Nephron (organoid): ENCODE results near the gene TRAPPC1.

ENCODE experiments used
- H3K27ac Mint-ChIP-seq, 3 experiments: 2 replicates each; pipeline ENCODE4 v1.8.0; 2020; ENCODE audit warnings: mixed read lengths in 3 of 3, mild to moderate bottlenecking in 2 of 3, moderate library complexity in 1 of 3
- H3K27me3 Mint-ChIP-seq: 2 replicates; pipeline ENCODE4 v1.8.0; 2021; ENCODE audit warnings: low read depth, mild to moderate bottlenecking, moderate library complexity, mixed read lengths
- H3K36me3 Mint-ChIP-seq: 2 replicates; pipeline ENCODE4 v1.8.0; 2020; ENCODE audit warnings: low read depth, mixed read lengths
- H3K4me1 Mint-ChIP-seq: 2 replicates; pipeline ENCODE4 v1.8.0; 2020; ENCODE audit warnings: mixed read lengths
- H3K4me3 Mint-ChIP-seq, 3 experiments: 2 replicates each; pipeline ENCODE4 v1.8.0; 2020; ENCODE audit warnings: mild to moderate bottlenecking in 3 of 3, mixed read lengths in 3 of 3, moderate library complexity in 2 of 3
- H3K9me3 Mint-ChIP-seq: 2 replicates; pipeline ENCODE4 v1.8.0; 2020; ENCODE audit warnings: mixed read lengths
- TF ChIP-seq, protein P1 (sequence below), 3 experiments: fragments of 200-600 bp; sonication (generic); IDR thresholded peaks; one replicate each; pipeline ENCODE4 v1.5.0; 2021; ENCODE audit warnings: antibody characterized with exemption in 3 of 3; ENCODE audit not compliant: unreplicated experiment in 3 of 3

The TRAPPC1 gene

GRCh38 chr17:7946441-7946840, 14.7 kb upstream of the TRAPPC1 start:
- Mint-ChIP-seq H3K9me3 (no peaks in the 10 kb centered on the region), H3K36me3 (peaks cover 74% of the 10 kb centered on the region), H3K4me1 (peaks cover 5% of the 10 kb centered on the region), H3K27ac (no peak overlapping the region), H3K4me3 (no peak overlapping the region), H3K27me3 (no peaks in the 10 kb centered on the region)
- TF ChIP-seq, protein P1, sequence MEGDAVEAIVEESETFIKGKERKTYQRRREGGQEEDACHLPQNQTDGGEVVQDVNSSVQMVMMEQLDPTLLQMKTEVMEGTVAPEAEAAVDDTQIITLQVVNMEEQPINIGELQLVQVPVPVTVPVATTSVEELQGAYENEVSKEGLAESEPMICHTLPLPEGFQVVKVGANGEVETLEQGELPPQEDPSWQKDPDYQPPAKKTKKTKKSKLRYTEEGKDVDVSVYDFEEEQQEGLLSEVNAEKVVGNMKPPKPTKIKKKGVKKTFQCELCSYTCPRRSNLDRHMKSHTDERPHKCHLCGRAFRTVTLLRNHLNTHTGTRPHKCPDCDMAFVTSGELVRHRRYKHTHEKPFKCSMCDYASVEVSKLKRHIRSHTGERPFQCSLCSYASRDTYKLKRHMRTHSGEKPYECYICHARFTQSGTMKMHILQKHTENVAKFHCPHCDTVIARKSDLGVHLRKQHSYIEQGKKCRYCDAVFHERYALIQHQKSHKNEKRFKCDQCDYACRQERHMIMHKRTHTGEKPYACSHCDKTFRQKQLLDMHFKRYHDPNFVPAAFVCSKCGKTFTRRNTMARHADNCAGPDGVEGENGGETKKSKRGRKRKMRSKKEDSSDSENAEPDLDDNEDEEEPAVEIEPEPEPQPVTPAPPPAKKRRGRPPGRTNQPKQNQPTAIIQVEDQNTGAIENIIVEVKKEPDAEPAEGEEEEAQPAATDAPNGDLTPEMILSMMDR (IDR thresholded peaks at IDR 0.05; ENCODE audit: unreplicated experiment in 3 of 3): no peak

DNA sequence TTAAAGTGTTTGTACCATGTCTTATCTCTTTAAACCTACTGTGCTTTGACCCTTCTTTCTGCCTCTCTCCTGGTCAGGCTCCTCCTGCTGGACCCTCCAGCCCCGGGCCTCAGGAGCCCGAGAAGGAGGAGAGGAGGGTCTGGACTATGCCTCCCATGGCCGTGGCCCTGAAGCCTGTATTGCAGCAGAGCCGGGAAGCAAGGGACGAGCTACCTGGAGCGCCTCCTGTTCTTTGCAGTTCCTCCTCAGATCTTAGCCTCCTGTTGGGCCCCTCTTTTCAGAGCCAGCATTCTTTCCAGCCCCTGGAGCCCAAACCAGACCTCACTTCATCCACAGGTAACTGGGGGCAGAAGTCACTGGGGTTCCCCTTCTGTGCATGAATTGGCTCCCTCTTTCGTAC, 13.9 kb upstream of the TRAPPC1 start:
- peaks cover 80% of the 10 kb centered on the region for H3K36me3 Mint-ChIP-seq

GRCh38 chr17:7944326-7944725, 12.6 kb upstream of the TRAPPC1 start:
- H3K4me1 Mint-ChIP-seq: peaks cover 5% of the 10 kb centered on the region
- H3K36me3 Mint-ChIP-seq: peaks cover 80% of the 10 kb centered on the region
- H3K9me3 Mint-ChIP-seq: no peaks in the 10 kb centered on the region
- H3K27ac Mint-ChIP-seq: no peak overlapping the region
- H3K4me3 Mint-ChIP-seq: no peak overlapping the region
- no peaks in the 10 kb centered on the region for H3K27me3 Mint-ChIP-seq
- TF ChIP-seq, protein P1 (IDR thresholded peaks at IDR 0.05; ENCODE audit: unreplicated experiment in 3 of 3): no peak

More for the DNA sequence above, 13.9 kb upstream of the TRAPPC1 start:
- TF ChIP-seq, protein P1 (IDR thresholded peaks at IDR 0.05; ENCODE audit: unreplicated experiment in 3 of 3): no peak
- Mint-ChIP-seq H3K27me3 (no peaks in the 10 kb centered on the region), H3K4me1 (peaks cover 5% of the 10 kb centered on the region), H3K9me3 (no peaks in the 10 kb centered on the region), H3K4me3 (no peak overlapping the region), H3K27ac (no peak overlapping the region)

DNA sequence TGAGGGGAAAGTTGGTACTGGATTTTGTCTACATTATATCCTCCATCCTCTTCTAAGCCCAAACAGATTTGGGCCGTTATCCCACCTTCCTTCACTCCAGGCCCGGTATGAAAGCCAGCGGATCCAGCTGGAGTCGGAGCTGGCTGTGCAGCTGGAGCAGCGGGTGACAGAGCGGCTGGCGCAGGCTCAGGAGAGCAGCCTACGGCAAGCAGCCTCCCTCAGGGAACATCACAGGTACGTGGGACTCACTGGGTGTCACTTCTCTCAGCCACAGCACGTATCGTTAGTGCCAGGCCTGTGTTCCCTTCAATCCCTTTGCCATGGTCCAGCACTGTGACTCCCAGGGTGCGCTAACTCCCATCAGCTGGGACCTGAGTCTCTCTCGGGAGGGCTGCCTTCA, 11.5 kb upstream of the TRAPPC1 start:
- TF ChIP-seq, protein P1 (IDR thresholded peaks at IDR 0.05; ENCODE audit: unreplicated experiment in 3 of 3): no peak
- Mint-ChIP-seq H3K4me1 (peaks cover 5% of the 10 kb centered on the region), H3K4me3 (no peak overlapping the region), H3K27me3 (no peaks in the 10 kb centered on the region), H3K27ac (no peak overlapping the region), H3K9me3 (no peaks in the 10 kb centered on the region), H3K36me3 (peaks cover 75% of the 10 kb centered on the region)

- Mint-ChIP-seq H3K9me3 (no peaks in the 10 kb centered on the region), H3K27ac (no peak overlapping the region), H3K27me3 (no peaks in the 10 kb centered on the region), H3K4me3 (no peak overlapping the region), H3K36me3 (peaks cover 74% of the 10 kb centered on the region), H3K4me1 (peaks cover 6% of the 10 kb centered on the region)
- TF ChIP-seq, protein P1 (IDR thresholded peaks at IDR 0.05; ENCODE audit: unreplicated experiment in 3 of 3): no peak
These were observed 9.0 kb upstream of the TRAPPC1 start for GRCh38 chr17:7940743-7941142.

DNA sequence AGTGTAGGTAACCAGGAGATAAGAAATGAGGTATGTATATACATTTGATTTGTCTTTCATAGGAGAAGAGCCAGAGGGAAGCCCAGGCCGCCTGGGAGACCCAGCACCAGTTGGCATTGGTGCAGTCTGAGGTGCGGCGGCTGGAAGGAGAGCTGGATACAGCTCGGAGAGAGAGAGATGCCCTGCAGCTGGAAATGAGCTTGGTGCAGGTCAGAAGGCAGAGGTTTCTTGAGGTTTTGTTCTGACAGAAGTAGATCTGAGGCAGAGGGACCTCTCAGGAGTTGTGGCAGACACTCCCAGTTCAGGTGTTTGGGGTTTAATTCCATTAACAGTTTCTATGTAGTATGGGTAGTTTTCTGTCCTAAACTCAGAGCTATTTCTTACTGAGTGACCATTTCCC, 8.3 kb upstream of the TRAPPC1 start:
- TF ChIP-seq, protein P1 (IDR thresholded peaks at IDR 0.05; ENCODE audit: unreplicated experiment in 3 of 3): no peak
- Mint-ChIP-seq H3K4me3 (no peak overlapping the region), H3K9me3 (no peaks in the 10 kb centered on the region), H3K36me3 (peaks cover 72% of the 10 kb centered on the region), H3K27ac (no peak overlapping the region), H3K27me3 (no peaks in the 10 kb centered on the region), H3K4me1 (peaks cover 11% of the 10 kb centered on the region)
